HepG2 (cell line): ENCODE results near the gene GADD45B. TPM values are rescaled to one million over a fixed set of nuclear protein-coding genes. Genes with fewer than 3 reads are reported as not detected.
A peak's percentile ranks its signal among the peaks of the same experiment; 100 is the strongest.

Experiments used
- AKAP8 ChIP-seq: sonication (generic); formaldehyde crosslinking; IDR thresholded peaks from 2 replicates; pipeline ENCODE4 v1.5.1; 2020; ENCODE audit warnings: mild to moderate bottlenecking, missing genetic modification reagents
- HDAC1 ChIP-seq: sonication (generic); formaldehyde crosslinking; IDR thresholded peaks from 2 replicates; pipeline ENCODE4 v1.5.1; 2020; ENCODE audit warnings: mild to moderate bottlenecking, missing genetic modification reagents
- HOXA5 ChIP-seq: sonication (generic); formaldehyde crosslinking; IDR thresholded peaks from 2 replicates; pipeline ENCODE4 v1.4.0; 2020; ENCODE audit warnings: missing genetic modification reagents
- KIAA2018 ChIP-seq: sonication (generic); formaldehyde crosslinking; IDR thresholded peaks from 2 replicates; pipeline ENCODE4 v1.5.0; 2020; ENCODE audit warnings: mild to moderate bottlenecking, missing genetic modification reagents, borderline replicate concordance
- POLR2G ChIP-seq: fragments of 200-400 bp; formaldehyde crosslinking; IDR thresholded peaks from 2 replicates; pipeline ENCODE4 v1.6.1; 2018; ENCODE audit warnings: mild to moderate bottlenecking, low read depth, low read length, moderate library complexity
- SP2 ChIP-seq: sonication (generic); formaldehyde crosslinking; IDR thresholded peaks from 2 replicates; pipeline ENCODE4 v1.5.1; 2020; ENCODE audit warnings: mild to moderate bottlenecking, missing genetic modification reagents
- SRY ChIP-seq: sonication (generic); formaldehyde crosslinking; IDR thresholded peaks from 2 replicates; pipeline ENCODE4 v1.8.0; 2022; ENCODE audit warnings: mild to moderate bottlenecking, missing genetic modification reagents
- TFE3 ChIP-seq: IDR thresholded peaks from 2 replicates; pipeline ENCODE4 v1.6.1; 2016
- ZBTB25 ChIP-seq: IDR thresholded peaks from 2 replicates; pipeline ENCODE4 v1.6.1; 2018; ENCODE audit warnings: missing genetic modification reagents
- ZBTB3 ChIP-seq: sonication (generic); formaldehyde crosslinking; IDR thresholded peaks from 2 replicates; pipeline ENCODE4 v1.4.0; 2020; ENCODE audit warnings: low read depth, mild to moderate bottlenecking, moderate library complexity, missing genetic modification reagents, borderline replicate concordance
- ZBTB43 ChIP-seq: sonication (generic); formaldehyde crosslinking; conservative IDR thresholded peaks from 2 replicates; pipeline ENCODE4 v1.4.0; 2020; ENCODE audit warnings: missing genetic modification reagents
- ZKSCAN8 ChIP-seq: IDR thresholded peaks from 2 replicates; pipeline ENCODE4 v1.6.1; 2016; ENCODE audit warnings: borderline replicate concordance, missing genetic modification reagents, missing compliant biosample characterization
- ZMYM2 ChIP-seq: sonication (generic); formaldehyde crosslinking; IDR thresholded peaks from 2 replicates; pipeline ENCODE4 v1.8.0; 2022; ENCODE audit warnings: mild to moderate bottlenecking, missing genetic modification reagents
- ZNF343 ChIP-seq: sonication (generic); formaldehyde crosslinking; IDR thresholded peaks from 2 replicates; pipeline ENCODE4 v1.4.0; 2020; ENCODE audit warnings: mild to moderate bottlenecking, missing genetic modification reagents
- ZSCAN20 ChIP-seq: sonication (generic); formaldehyde crosslinking; IDR thresholded peaks from 2 replicates; pipeline ENCODE4 v1.4.0; 2020; ENCODE audit warnings: missing genetic modification reagents, mild to moderate bottlenecking, borderline replicate concordance
- polyA plus RNA-seq, 8 experiments: library from polyadenylated mRNA; depleted of rRNA in 3 of 8; stranded (reverse) in 7 of 8; unstranded in 1 of 8; fragments of >200 nt; fragmentation: Illumina TruSeq in 4 of 8; extraction: Trizol in 4 of 8; gene quantifications; 2 replicates each; pipeline versions ENCODE4 v1.2.1 to v1.2.3, GENCODE V29; 2011 to 2016; ENCODE audit warnings: low read depth in 4 of 8, missing spikeins in 1 of 8, mixed read lengths in 1 of 8; ENCODE audit not compliant: insufficient read depth in 1 of 8
- total RNA-seq, 5 experiments: library from RNA; depleted of rRNA; stranded (reverse); fragments of >200 nt; fragmentation: Illumina TruSeq; extraction: Trizol; gene quantifications; 2 replicates each; pipeline ENCODE4 v1.2.3, GENCODE V29; 2016; ENCODE audit warnings: low read depth in 1 of 5

Gene GADD45B
- total and polyA plus RNA-seq, 2 of the 13 experiments (the other 11 are each of a cell fraction or from before 2014, with no cell fraction given) = 4.6 to 34.1 TPM

- TF ChIP-seq KIAA2018 (CRISPR knock-in tag) = no peak
- TF ChIP-seq ZSCAN20 (CRISPR knock-in tag) = peak; percentile 82
- TF ChIP-seq SP2 (CRISPR knock-in tag) = no peak
- peak; percentile 47; the same call in 1 of the 2 replicates for TF ChIP-seq HOXA5 (CRISPR knock-in tag)
- peak; percentile 83; the same call in 1 of the 2 replicates for TF ChIP-seq ZBTB3 (CRISPR knock-in tag)
- TF ChIP-seq TFE3 (CRISPR knock-in tag) = peak; percentile 56; the same call in 1 of the 2 replicates
- peak; percentile 82; the same call in 1 of the 2 replicates for TF ChIP-seq ZKSCAN8
- TF ChIP-seq POLR2G = peak; percentile 71
- peak; percentile 73 for TF ChIP-seq ZBTB43 (CRISPR knock-in tag)
- 0 out of 2 replicates have a peak, but pooled peaks have one; percentile 54 for TF ChIP-seq AKAP8 (CRISPR knock-in tag)
- TF ChIP-seq HDAC1 (CRISPR knock-in tag) = peak; percentile 75
- TF ChIP-seq ZBTB25 (CRISPR knock-in tag) = peak; percentile 90
- TF ChIP-seq ZMYM2 (CRISPR knock-in tag) = peak; percentile 89
- TF ChIP-seq SRY (CRISPR knock-in tag) = no peak
- peak; percentile 75 for TF ChIP-seq ZNF343 (CRISPR knock-in tag)
Measured at GRCh38 chr19:2462635-2463421, 13.1 kb upstream of the GADD45B start (continued).
